Peyer's patch (tissue), 4 donors: Measurements from ENCODE around the gene SEC24B. TPM values are rescaled to one million over a fixed set of nuclear protein-coding genes. Genes with fewer than 3 reads are reported as not detected.
"Not testable (repeated sequence)": the region's sequence is repeated elsewhere in the genome, so short reads cannot be mapped to it uniquely, and the experiment has no call there.

Source experiments
- DNase-seq, 3 donors: peaks; one replicate each; pipeline ENCODE4 v3.0.0-alpha.2; 2017 to 2019
- H3K27ac ChIP-seq, 4 donors: fragments of 200-600 bp; sonication (generic); one replicate each; pipeline ENCODE4 v1.5.1; 2016 to 2019
- H3K27me3 ChIP-seq, 2 donors: fragments of 200-600 bp; sonication (generic); one replicate each; pipeline ENCODE4 v1.5.1; 2019
- H3K36me3 ChIP-seq, 3 donors: fragments of 200-600 bp; sonication (generic); one replicate each; pipeline ENCODE4 v1.5.1; 2016 to 2019
- H3K4me1 ChIP-seq, 4 donors: fragments of 200-600 bp; sonication (generic); one replicate each; pipeline ENCODE4 v1.5.1; 2016 to 2019
- H3K4me3 ChIP-seq, 4 donors: fragments of 200-600 bp; sonication (generic); 1 replicate in 3 of 4; 2 replicates in 1 of 4; pipeline ENCODE4 v1.5.1; 2016 to 2019; ENCODE audit warnings: mild to moderate bottlenecking in 1 of 4
- H3K9me3 ChIP-seq, 4 donors: fragments of 200-600 bp; sonication (generic); one replicate each; pipeline ENCODE4 v1.5.1; 2016 to 2019; ENCODE audit warnings: mild to moderate bottlenecking in 1 of 4
- POLR2A ChIP-seq, 2 donors: fragments of 450-650 bp; IDR thresholded peaks; one replicate each; pipeline ENCODE4 v1.5.1; 2017; ENCODE audit warnings: antibody characterized with exemption in 2 of 2, mild to moderate bottlenecking in 2 of 2, moderate library complexity in 2 of 2
- total RNA-seq, 4 donors: library from RNA; depleted of rRNA; stranded (reverse); fragments of >200 nt; gene quantifications; one replicate each; pipeline ENCODE4 v1.1.0, GENCODE V29; 2016
- TF ChIP-seq, protein P1 (sequence below), 6 experiments: fragments of 450-650 bp in 4 of 6; fragments of 200-600 bp in 2 of 6; sonication (generic) in 1 of 6; IDR thresholded peaks; one replicate each; pipeline ENCODE4 v1.5.1; 2017 to 2019; ENCODE audit warnings: antibody characterized with exemption in 6 of 6, mild to moderate bottlenecking in 3 of 6, moderate library complexity in 1 of 6

SEC24B gene
- total RNA-seq, 4 donors from 2014 or later, result 24.4 to 40.4 (median 34.9) TPM

DNA sequence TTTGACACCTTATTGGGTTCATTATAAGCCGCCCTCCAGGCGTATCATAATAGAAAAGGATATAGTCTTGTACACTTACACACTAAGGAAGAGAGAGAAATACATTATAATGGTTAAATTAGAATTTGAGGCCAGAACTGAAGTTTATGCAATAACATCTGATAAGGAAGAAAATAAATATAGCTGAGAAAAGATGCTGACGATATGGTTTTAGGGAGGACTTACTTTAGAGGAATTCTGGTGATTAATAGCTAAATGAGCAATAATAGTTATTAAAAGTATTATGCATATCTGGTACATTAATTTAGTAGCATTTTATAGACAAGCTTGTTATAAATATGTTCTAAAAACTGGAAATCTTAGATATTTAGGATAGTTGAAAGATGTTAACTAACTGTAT lies 138.5 kb downstream of the SEC24B start:
- no peak for TF ChIP-seq POLR2A (IDR thresholded peaks at IDR 0.05)
- TF ChIP-seq, protein P1, sequence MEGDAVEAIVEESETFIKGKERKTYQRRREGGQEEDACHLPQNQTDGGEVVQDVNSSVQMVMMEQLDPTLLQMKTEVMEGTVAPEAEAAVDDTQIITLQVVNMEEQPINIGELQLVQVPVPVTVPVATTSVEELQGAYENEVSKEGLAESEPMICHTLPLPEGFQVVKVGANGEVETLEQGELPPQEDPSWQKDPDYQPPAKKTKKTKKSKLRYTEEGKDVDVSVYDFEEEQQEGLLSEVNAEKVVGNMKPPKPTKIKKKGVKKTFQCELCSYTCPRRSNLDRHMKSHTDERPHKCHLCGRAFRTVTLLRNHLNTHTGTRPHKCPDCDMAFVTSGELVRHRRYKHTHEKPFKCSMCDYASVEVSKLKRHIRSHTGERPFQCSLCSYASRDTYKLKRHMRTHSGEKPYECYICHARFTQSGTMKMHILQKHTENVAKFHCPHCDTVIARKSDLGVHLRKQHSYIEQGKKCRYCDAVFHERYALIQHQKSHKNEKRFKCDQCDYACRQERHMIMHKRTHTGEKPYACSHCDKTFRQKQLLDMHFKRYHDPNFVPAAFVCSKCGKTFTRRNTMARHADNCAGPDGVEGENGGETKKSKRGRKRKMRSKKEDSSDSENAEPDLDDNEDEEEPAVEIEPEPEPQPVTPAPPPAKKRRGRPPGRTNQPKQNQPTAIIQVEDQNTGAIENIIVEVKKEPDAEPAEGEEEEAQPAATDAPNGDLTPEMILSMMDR (IDR thresholded peaks at IDR 0.05), result no peak
- Histone ChIP-seq H3K36me3 (no peaks in the 10 kb centered on the region), H3K27me3 (no peaks in the 10 kb centered on the region), H3K4me1 (no peaks in the 10 kb centered on the region), H3K9me3 (no peaks in the 10 kb centered on the region), H3K4me3 (no peak overlapping the region), H3K27ac (no peak overlapping the region)
- no peak for DNase-seq

DNA sequence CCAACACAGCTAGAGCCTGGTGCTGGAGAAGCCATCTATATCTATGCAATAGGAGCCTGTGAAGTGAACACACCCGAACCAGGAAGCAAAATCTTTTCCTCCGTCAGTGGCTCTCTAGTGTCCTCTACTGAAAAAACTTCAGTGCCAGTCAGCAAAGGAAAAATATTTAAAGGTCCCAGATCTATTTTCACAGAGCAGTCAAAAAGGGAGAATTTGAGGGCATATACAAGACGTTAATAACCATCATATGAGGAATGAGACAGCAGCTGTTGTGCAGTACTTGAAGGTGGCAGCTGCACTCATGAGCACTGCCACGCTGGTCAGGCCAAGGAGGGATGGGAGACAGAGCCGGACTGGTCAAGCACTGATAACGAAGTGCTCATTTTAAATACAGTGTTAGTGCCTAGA lies 140.8 kb downstream of the SEC24B start:
- Histone ChIP-seq H3K9me3 (no peaks in the 10 kb centered on the region), H3K4me3 (no peak overlapping the region), H3K4me1 (no peaks in the 10 kb centered on the region), H3K36me3 (no peaks in the 10 kb centered on the region), H3K27me3 (no peaks in the 10 kb centered on the region), H3K27ac (no peak overlapping the region)
- no peak for DNase-seq
- TF ChIP-seq POLR2A (IDR thresholded peaks at IDR 0.05), result no peak
- TF ChIP-seq, protein P1 (IDR thresholded peaks at IDR 0.05), result peak in 3 of 6 experiments; percentile 41 to 54 (median 50)

DNA sequence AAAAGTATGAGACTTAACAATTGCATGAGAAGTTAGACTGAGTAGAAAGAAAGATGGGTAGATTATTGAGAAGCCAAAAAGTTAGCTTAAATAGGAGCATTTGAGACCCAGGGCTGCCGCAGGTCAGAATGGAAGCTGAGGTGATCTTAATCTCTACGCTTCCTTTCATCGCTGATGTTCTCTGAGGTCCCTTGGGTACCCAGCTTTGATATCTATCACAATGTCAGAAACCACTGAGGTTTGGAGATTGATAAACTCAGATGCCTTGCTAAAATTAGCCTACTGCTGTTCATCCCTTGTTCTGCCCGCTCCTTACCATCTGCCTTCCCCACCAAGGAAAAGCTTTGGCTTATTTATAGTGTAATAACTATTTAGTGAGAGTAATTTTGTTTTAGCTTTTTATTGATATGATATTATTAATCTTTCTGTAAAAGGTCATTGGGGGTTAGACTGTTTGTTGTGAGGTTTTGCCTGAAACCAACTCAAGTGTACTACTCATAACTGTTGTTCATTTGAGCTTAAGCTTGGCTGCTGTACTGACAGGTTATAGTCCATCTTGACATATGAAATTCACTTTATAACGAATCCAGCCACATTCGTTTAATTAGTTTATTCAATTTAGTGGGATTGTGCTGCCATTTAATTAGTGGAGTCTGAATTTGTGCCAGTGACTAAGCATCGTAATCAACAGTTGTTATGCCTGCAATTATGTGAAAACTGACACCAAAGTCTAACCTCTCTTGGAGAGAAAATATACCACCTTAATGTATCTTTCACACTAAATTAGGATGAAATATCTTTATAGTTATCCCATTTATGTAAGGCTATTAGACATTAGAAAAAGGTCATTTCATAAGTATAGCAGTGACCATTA lies 141.6 kb downstream of the SEC24B start:
- Histone ChIP-seq H3K36me3 (no peaks in the 10 kb centered on the region), H3K27ac (no peak overlapping the region), H3K4me3 (no peak overlapping the region), H3K9me3 (no peaks in the 10 kb centered on the region), H3K27me3 (no peaks in the 10 kb centered on the region), H3K4me1 (no peaks in the 10 kb centered on the region)
- no peak for TF ChIP-seq POLR2A (IDR thresholded peaks at IDR 0.05)
- TF ChIP-seq, protein P1 (IDR thresholded peaks at IDR 0.05), result no peak
- DNase-seq, result no peak

DNA sequence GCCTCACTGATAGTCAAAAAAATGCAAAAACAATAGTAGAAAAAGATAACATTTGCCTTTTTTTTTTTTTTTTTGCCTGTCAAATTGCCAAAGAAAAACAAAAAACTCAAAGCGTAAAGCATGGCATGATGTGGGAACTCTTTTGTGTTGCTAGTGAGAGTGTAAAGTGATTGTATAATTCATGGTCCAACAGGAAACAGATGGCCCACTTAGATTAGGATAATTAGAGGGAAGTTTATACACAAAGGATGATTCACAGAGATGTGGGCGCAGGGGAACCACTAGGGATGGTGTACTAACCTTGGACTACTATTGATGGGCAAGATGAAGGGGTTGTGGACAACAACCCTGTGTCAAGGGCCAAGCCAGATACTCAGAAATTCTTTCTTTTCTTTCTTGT lies 142.8 kb downstream of the SEC24B start:
- Histone ChIP-seq H3K27me3 (no peaks in the 10 kb centered on the region), H3K9me3 (no peaks in the 10 kb centered on the region), H3K36me3 (no peaks in the 10 kb centered on the region), H3K27ac (no peak overlapping the region), H3K4me1 (no peaks in the 10 kb centered on the region), H3K4me3 (no peak overlapping the region)
- no peak for DNase-seq
- TF ChIP-seq POLR2A (IDR thresholded peaks at IDR 0.05), result no peak
- TF ChIP-seq, protein P1 (IDR thresholded peaks at IDR 0.05), result no peak

DNA sequence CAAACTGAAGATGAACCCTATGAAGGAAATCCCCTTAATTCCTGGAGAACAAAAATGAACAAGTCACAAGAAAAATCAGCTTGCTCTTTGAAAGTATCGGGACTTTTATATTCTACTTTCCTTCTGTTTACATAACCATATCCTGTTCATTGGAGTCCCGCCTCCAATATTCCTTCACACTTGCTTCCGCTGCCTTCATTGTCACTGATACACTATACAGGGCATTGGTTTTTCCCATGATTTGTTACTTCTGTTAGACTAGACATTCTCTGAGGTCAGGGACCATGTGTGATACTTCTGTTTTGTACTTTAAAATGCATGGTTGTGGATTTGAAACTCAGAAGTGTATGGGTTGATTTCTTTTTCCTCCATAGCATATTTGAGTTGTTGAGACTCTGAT lies 145.2 kb downstream of the SEC24B start:
- H3K4me1 ChIP-seq, result no peaks in the 10 kb centered on the region
- no peak overlapping the region for H3K4me3 ChIP-seq
- H3K36me3 ChIP-seq, result no peaks in the 10 kb centered on the region
- no peak for DNase-seq
- H3K9me3 ChIP-seq, result no peaks in the 10 kb centered on the region
- TF ChIP-seq, protein P1 (IDR thresholded peaks at IDR 0.05), result no peak
- TF ChIP-seq POLR2A (IDR thresholded peaks at IDR 0.05), result no peak
- no peaks in the 10 kb centered on the region for H3K27me3 ChIP-seq
- no peak overlapping the region for H3K27ac ChIP-seq

DNA sequence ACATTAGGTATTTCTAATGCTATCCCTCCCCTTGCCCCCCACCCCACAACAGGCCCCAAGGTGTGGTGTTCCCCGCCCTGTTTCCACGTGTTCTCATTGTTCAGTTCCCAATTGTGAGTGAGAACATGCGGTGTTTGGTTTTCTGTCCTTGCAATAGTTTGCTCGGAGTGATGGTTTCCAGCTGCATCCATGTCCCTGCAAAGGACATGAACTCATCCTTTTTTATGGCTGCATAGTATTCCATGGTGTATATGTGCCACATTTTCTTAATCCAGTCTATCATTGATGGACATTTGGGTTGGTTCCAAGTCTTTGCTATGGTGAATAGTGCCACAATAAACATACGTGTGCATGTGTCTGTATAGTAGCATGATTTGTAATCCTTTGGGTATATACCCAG lies 146.4 kb downstream of the SEC24B start:
- not testable (repeated sequence) for H3K27ac ChIP-seq, H3K9me3 ChIP-seq, H3K4me3 ChIP-seq, H3K36me3 ChIP-seq, H3K4me1 ChIP-seq, DNase-seq, H3K27me3 ChIP-seq
